Gastroesophageal sphincter (tissue), 3 donors: ENCODE measurements around the gene SERINC4.

Source experiments
- CTCF ChIP-seq, 4 experiments: fragments of 200-600 bp in 2 of 4; fragments of 450-650 bp in 2 of 4; sonication (generic) in 1 of 4; IDR thresholded peaks; one replicate each; pipeline ENCODE4 v1.5.1; 2017 to 2019; ENCODE audit warnings: antibody characterized with exemption in 4 of 4, mild to moderate bottlenecking in 2 of 4, moderate library complexity in 2 of 4
- POLR2A ChIP-seq, 2 donors: fragments of 450-650 bp; IDR thresholded peaks; one replicate each; pipeline ENCODE4 v1.6.1; 2017; ENCODE audit warnings: antibody characterized with exemption in 2 of 2, mild to moderate bottlenecking in 2 of 2, moderate library complexity in 1 of 2

- TF ChIP-seq CTCF (IDR thresholded peaks at IDR 0.05) (peak; percentile 63 to 75 (median 69)), POLR2A (IDR thresholded peaks at IDR 0.05) (no peak)
Measured at GRCh38 chr15:43769584-43770228, 30.3 kb downstream of the SERINC4 start.
